ENCODE data around the gene RRM1.

DNA sequence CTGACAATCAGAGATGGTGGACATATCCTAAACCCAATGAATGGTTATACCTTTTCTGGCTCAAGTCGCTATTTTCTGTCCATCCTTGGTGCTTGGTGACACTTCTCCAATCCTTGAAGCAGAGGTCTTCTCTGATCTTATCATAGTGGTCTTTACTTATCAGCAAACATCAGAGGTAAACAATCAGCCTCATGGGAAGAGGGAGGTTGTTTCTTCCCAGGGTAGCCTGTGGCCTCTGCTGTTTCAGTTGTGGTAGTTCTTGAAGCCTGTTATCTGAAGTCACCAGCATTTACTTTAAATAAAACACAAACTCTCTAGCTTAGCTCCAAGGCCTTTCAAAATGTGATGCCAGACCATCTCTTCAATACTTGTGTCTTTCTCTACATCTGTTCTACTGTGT lies 66.7 kb downstream of the RRM1 start:
- no peak for TF ChIP-seq ZNF136 (CRISPR knock-in tag; IDR thresholded peaks at IDR 0.05; ENCODE audit: low read depth)
- no peak for TF ChIP-seq TAF15 (IDR thresholded peaks at IDR 0.05; ENCODE audit: low read depth, low read length, poor library complexity, severe bottlenecking)
- TF ChIP-seq, protein P1, sequence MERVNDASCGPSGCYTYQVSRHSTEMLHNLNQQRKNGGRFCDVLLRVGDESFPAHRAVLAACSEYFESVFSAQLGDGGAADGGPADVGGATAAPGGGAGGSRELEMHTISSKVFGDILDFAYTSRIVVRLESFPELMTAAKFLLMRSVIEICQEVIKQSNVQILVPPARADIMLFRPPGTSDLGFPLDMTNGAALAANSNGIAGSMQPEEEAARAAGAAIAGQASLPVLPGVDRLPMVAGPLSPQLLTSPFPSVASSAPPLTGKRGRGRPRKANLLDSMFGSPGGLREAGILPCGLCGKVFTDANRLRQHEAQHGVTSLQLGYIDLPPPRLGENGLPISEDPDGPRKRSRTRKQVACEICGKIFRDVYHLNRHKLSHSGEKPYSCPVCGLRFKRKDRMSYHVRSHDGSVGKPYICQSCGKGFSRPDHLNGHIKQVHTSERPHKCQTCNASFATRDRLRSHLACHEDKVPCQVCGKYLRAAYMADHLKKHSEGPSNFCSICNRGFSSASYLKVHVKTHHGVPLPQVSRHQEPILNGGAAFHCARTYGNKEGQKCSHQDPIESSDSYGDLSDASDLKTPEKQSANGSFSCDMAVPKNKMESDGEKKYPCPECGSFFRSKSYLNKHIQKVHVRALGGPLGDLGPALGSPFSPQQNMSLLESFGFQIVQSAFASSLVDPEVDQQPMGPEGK (CRISPR knock-in tag; IDR thresholded peaks at IDR 0.05), result no peak
- TF ChIP-seq, protein P2, sequence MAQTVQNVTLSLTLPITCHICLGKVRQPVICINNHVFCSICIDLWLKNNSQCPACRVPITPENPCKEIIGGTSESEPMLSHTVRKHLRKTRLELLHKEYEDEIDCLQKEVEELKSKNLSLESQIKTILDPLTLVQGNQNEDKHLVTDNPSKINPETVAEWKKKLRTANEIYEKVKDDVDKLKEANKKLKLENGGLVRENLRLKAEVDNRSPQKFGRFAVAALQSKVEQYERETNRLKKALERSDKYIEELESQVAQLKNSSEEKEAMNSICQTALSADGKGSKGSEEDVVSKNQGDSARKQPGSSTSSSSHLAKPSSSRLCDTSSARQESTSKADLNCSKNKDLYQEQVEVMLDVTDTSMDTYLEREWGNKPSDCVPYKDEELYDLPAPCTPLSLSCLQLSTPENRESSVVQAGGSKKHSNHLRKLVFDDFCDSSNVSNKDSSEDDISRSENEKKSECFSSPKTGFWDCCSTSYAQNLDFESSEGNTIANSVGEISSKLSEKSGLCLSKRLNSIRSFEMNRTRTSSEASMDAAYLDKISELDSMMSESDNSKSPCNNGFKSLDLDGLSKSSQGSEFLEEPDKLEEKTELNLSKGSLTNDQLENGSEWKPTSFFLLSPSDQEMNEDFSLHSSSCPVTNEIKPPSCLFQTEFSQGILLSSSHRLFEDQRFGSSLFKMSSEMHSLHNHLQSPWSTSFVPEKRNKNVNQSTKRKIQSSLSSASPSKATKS (CRISPR knock-in tag; IDR thresholded peaks at IDR 0.05), result no peak
- TF ChIP-seq, protein P3, sequence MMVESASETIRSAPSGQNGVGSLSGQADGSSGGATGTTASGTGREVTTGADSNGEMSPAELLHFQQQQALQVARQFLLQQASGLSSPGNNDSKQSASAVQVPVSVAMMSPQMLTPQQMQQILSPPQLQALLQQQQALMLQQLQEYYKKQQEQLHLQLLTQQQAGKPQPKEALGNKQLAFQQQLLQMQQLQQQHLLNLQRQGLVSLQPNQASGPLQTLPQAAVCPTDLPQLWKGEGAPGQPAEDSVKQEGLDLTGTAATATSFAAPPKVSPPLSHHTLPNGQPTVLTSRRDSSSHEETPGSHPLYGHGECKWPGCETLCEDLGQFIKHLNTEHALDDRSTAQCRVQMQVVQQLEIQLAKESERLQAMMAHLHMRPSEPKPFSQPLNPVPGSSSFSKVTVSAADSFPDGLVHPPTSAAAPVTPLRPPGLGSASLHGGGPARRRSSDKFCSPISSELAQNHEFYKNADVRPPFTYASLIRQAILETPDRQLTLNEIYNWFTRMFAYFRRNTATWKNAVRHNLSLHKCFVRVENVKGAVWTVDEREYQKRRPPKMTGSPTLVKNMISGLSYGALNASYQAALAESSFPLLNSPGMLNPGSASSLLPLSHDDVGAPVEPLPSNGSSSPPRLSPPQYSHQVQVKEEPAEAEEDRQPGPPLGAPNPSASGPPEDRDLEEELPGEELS (CRISPR knock-in tag; IDR thresholded peaks at IDR 0.05), result no peak
- TF ChIP-seq, protein P4, sequence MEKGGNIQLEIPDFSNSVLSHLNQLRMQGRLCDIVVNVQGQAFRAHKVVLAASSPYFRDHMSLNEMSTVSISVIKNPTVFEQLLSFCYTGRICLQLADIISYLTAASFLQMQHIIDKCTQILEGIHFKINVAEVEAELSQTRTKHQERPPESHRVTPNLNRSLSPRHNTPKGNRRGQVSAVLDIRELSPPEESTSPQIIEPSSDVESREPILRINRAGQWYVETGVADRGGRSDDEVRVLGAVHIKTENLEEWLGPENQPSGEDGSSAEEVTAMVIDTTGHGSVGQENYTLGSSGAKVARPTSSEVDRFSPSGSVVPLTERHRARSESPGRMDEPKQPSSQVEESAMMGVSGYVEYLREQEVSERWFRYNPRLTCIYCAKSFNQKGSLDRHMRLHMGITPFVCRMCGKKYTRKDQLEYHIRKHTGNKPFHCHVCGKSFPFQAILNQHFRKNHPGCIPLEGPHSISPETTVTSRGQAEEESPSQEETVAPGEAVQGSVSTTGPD (CRISPR knock-in tag; IDR thresholded peaks at IDR 0.05), result no peak

Data from HepG2 (cell line).